UCSD-AML1 (cell line): Measurements from ENCODE around the gene CCDC47.

Source experiments
- DNase-seq: peaks from one replicate; lab custom pipeline; 2025; ENCODE audit not compliant: unreplicated experiment; lab: John Stamatoyannopoulos, UW

The CCDC47 gene

GRCh38 chr17:63786117-63786516 is 12.7 kb upstream of the CCDC47 start:
- DNase-seq: no peak

GRCh38 chr17:63785556-63785955 is 12.2 kb upstream of the CCDC47 start:
- no peak for DNase-seq

GRCh38 chr17:63783522-63783921 is 10.1 kb upstream of the CCDC47 start:
- no peak for DNase-seq

- no peak for DNase-seq
These were observed 7.5 kb upstream of the CCDC47 start for GRCh38 chr17:63780928-63781327.

GRCh38 chr17:63780507-63780906 is 7.1 kb upstream of the CCDC47 start:
- DNase-seq: no peak

GRCh38 chr17:63775420-63775819 is 2.0 kb upstream of the CCDC47 start:
- DNase-seq: no peak

DNA sequence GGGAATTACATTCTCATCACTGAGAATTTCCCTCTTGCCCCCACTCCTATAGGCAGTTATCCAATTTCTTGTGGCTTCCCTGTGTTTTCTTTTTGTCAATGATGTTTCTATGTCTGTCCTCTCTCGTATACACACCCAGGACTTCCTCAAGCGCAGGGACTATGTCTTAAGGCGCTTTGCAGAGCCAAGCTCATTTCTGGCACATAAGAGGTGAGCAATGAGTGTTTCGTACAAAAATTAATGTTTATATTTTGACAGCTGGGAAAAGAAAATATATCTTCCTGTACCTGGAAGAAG is 1.5 kb upstream of the CCDC47 start:
- no peak for DNase-seq

DNA sequence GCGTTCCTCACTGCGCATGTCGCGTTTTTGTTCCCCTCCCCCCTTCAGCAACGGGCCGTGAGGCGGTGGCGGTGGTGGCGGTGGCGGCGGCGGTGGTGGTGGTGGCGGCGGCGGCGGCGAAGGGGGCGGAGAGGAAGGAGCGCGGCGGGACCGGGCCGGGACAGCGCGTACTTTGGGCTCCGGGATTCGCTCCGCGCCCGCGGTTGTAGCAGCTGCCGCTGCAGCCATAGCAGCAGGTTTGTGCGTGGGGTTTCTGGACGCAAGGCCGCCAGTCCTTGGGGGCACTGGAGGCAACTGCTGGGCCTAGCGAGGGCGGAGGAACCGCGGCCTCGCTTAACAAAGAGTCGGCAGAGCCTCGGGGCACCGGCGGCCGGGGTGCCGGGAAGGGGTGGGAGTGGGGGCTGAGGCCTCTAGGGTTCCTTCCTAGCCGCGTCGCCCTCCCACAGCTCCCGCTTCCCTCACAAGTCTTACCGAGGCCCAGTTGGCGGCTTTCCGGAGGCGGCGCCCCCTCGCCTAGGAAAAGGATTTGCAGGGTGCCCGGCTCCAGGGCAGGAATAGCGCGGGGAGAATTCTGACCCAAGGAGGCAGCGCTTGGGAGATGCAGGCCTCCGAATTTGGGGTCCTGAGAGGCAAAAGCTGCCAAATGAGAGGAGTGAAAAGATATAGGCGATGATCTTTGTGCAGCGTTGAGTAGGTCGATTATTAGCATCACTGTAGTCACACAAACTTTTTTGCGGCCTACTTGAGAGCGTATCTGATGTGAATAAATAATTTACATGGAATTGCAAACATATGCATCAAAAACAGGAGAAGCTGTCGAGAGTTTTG is 958 bp upstream of the CCDC47 start, which contains the start of gene DDX42:
DDX42 (plus strand) TSS at position 30 of the 828 bp plus-strand sequence. CDS start 12,880 bp downstream, outside the sequence.
- peak; percentile 72 for DNase-seq

DNA sequence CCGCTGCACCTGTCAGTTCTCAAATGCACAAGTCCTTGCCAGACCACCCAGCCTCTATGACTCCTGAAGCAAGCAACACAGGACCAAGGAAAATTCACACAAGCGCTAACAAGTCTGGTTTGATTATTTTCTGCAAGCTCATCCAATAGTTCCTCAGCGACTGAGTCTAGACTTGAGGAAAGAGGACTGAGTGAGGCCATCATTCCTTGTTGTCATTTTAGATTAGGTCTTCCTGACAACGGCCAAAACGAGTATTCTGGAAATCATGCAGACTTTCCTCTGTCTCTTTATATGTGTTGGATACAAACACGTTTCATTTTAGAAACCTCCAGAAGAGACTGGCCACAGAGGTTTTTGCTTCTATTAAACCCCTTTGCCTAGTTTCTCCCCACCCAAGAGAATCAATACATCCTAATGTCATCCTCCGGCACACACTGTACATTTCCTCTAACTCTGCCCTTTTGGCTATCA is 561 bp downstream of the CCDC47 start:
- no peak for DNase-seq

- no peak for DNase-seq
These were observed 5.0 kb downstream of the CCDC47 start for GRCh38 chr17:63768433-63768832.

DNA sequence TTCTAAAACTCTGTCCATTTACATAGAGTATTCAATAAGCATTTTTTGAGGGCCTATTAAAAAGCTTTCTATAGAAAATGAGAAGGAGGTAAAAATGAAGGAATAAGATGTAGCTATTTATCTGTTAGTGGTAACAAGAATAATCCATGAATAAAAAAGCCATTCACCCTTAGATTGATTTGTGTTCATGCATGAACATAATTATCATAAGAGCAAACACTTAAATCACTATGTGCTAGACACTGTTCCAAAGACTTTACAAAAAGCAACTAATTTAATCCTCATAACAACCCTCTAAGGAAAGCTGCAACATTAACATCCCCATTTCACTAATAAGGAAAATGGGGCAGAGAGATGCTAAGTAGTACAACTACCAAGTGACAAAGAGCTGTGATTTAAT is 6.6 kb downstream of the CCDC47 start:
- no peak for DNase-seq

DNA sequence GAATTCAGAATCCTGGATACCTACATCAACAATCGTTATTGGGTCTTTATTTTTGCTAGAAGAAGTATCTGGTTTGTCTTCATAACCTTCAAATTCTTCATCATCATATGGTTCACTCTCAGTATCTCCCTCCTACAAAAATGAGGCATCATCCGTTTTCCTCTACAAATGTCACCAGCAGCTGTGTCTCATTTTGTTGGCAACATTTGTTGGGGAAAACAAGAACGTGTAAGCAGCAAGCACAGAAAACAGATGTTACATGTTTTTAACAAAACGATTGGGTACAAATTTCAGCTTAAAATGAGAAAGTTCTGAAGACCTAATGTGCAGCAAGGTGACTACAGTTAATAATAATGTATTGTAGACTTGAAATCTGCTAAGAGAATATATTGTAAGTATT is 8.7 kb downstream of the CCDC47 start:
- no peak for DNase-seq

DNA sequence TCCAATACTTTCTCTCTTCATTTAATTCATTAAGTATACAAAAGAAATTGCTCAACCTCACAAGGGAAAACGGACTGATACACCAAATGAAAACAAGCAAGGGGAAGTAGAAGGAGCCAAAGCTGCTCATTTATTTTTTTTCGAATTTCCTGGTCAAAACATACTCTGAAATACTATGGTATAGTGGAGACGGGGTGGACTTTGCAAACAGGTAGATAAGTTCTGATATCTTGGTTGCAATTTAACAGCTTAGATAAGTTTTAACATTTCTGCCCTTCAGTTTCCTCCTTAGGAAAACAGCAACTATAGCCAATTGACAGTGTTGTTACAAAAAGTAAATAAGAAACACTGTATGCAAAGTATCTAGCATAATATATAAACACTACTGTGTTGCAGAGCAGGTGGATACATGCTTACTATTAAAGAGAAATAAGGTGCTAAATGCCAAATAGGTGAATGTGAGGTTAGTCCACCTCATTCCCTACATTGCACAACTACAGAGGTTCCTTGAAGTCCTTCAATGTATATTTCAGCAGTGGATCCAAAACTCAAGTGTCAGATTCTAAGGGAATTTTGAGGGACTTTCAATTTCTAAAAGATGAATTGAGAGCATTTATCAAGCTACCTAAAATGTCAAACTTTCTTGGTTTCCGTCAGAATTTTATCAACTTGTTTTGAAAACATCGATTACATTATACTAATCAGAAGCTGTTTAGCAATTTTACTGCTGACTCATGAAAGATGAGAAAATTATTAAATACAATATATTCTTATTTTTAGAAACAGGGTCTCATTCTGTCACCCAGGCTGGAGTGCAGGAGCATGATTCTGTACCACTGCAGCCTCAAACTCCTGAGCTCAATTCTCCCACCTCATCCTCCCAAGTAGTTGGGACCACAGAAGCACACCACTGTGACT is 11.0 kb downstream of the CCDC47 start:
- no peak for DNase-seq

GRCh38 chr17:63760771-63761539 is 12.4 kb downstream of the CCDC47 start:
- DNase-seq: no peak

- no peak for DNase-seq
These were observed 15.0 kb downstream of the CCDC47 start for GRCh38 chr17:63758428-63758827.

- no peak for DNase-seq
These were observed 19.4 kb downstream of the CCDC47 start for GRCh38 chr17:63754046-63754445.

- DNase-seq: no peak
These were observed 20.2 kb downstream of the CCDC47 start for GRCh38 chr17:63753215-63753614.

DNA sequence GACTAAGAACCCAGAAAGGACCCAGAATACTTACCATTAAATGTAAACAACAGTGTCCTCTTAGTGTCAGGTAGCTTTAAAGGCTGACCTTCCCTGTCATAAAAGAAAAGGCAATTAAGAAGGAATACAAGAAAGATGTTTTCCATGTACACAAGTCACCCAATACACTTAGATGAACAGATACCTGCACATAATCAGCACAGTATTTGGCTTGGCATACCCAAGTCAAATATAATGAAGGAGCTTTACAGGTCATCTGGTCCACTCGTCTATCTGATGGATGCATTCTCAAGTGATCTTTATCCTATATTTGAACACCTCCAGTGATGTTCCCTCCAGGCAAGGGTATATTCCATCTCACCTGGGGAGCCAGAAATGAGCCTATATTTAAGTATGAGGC is 20.7 kb downstream of the CCDC47 start:
- DNase-seq: no peak

GRCh38 chr17:63751806-63752205 is 21.6 kb downstream of the CCDC47 start:
- peak; percentile 22 for DNase-seq

GRCh38 chr17:63741408-63742173 is 31.8 kb downstream of the CCDC47 start, which contains the start of gene STRADA:
TSS of gene STRADA (minus strand) at chr17:63741799. CDS start at chr17:63728369, 13,430 bp downstream.
- DNase-seq: peak; percentile 99

GRCh38 chr17:63741143-63741407 is 32.3 kb downstream of the CCDC47 start:
- DNase-seq: no peak
